Measurements from ENCODE around the gene SPAG16.
"Not testable (repeated sequence)": the region's sequence is repeated elsewhere in the genome, so short reads cannot be mapped to it uniquely, and the experiment has no call there.

The SPAG16 gene

DNA sequence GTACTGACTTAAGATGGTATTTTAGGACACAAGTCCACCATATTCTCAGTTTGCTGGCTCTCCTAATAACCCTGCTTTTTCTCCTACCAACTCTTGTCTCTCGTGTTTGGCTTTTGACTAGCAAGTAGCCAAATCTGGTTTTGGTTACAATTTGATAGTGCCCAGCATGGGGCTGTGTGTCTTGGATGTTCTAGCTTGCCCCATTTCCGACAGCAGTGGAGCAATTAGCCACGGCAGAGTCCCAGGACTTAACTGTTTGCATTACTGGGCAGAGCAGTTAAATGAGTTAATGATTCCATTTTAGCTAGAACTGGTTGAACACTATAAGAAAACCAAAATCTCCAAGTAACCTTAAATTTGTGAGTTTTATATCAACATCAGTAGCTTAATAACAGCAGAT, 18.6 kb upstream of the SPAG16 start:
- no peak for DNase-seq

DNA sequence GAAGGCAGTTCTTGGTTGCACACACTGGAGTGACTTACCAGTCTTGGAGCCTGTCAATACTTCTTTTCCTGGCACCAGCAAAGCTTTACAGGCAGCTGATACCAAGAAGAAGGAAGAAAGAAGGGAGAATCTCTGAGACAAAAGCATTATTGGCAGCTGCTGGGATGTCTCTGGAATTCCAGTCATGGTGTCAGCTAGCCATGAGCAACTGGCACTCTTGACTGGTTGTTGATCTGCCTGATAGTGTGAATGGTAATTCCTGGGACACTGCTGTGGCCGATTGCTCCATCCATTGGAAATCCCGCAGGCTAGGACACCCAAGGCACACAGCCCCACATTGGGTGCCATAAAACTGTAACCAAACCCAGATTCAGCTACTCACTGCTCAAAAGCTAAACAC, 17.8 kb upstream of the SPAG16 start:
- no peak for DNase-seq

DNA sequence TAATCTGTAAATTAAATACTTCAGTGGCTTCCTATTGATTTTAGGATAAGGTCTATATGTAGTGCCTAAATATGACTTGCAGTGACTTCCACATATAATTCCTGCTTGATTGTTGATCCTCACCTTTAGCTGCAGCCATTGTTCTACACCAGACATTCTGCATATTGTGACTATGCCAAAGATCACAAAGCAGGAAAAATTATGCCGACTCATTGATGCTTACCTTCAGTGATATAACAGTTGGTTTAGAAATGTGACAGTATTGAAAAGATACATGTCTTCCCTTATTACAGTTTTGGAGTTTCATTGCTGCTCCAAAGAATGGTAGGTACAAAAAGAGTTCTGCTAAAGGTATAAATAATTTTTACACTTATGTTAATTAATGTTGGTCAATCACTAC, 12.3 kb upstream of the SPAG16 start:
- no peak for DNase-seq

DNA sequence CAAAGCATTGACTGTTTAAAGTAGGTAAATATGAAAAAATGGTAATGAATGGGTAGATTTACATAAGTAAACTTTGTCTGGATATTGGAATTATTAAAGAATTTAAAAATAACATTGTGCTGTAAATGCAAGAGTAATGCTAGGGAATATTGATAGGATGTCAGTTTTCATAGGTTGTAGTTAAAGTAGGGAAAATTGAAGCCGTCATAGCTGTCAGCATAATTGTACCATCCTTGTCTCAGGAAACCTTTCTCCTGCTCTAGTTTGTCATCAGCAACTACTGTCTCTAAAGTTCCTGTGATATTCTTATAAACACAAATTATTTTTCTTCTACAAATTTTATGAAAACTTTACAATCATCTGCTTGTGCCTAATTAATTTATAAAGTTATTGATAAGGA, 10.1 kb upstream of the SPAG16 start:
- no peak for DNase-seq

DNA sequence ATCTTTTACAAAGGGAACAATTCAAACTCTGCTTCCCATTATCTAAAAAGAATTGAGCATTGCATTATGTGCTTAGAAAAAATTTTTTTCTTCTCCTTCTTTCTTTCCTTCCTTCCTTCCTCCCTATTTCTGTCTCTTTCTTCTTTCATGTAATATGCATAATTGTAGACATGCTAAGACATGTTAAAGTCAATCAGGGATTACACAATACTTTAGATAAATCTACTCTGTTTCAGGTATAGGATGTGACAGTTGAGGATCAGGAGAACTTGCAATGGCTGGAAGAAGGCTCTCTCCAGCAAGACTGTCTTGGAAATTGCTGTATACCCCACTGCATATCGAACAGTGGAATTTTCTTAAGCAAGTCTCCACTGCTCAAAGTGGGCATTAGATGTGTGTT, 9.0 kb upstream of the SPAG16 start:
- no peak for DNase-seq

DNA sequence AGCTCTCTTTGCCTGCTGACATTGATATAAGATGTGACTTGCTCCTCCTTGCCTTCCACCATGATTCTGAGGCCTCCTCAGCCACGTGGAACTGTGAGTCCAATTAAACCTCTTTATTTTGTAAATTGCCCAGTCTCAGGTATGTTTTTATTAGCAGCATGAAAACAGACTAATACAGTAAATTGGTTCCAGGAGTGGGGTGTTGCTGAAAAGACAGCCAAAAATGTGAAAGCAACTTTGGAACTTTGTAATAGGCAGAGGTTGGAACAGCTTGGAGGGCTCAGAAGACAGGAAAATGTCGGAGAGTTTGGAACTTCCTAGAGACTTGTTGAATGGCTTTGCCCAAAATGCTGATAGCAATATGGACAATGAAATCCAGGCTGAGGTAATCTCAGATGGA, 7.1 kb upstream of the SPAG16 start:
- DNase-seq, result not testable (repeated sequence)

DNA sequence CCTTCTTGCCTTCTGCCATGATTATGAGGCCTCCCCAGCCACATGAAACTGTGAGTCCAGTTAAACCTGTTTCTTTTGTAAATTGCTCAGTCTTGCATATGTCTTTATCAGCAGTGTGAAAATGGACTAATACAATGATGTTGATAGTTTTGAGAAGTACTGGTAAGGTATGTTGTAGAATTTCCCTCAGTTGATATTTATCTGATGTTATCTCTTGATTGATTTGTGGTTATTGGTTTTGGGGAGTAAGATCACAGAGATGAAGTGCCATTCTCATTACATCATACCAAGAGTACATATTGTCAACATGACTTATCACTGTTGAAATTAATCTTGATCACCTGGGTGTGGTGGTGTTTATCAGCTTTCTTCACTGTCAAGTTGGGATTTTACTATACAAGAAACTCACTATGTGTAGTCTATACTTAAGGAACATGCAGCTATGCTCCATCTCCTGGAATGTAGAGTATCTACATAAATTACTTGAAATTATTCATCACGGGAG, 5.1 kb upstream of the SPAG16 start:
- no peak for DNase-seq

DNA sequence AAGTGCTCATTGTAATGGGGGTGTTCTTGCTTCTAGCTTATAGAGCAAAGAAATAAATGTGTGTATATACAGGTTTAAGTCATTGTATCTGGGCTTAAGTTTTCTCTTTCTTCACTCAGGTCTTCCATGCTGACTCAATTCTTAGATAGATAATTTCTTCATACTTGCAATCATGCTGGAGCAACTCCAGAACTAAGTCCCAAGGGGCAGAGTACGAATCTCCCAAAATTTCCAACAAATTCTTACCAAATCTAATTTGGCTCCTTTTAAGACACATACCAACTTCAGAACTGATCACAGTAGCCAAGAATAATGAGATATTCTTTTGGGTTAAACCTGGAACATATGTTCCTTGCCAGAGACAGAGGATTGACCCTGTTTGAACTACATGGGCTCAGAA, 4.3 kb upstream of the SPAG16 start:
- no peak for DNase-seq

DNA sequence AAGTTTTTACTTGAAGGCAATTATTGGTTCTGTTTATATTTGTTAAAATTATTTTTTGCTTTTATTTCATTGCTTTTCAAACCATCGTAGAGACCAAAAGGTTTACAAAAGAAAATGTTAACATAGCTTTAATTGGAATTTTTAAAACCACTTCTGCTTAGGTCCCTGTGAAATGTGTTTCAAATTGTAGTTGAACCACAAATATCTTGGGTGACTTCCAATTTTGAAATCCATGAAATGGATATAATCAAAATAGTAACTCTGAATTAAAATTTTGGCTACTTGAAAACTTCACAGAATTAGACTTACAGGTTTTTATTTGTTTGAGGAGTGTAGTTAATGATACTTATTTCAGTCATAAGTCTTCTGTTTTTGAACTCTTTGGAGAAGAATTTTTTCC, 3.1 kb upstream of the SPAG16 start:
- DNase-seq, result no peak

DNA sequence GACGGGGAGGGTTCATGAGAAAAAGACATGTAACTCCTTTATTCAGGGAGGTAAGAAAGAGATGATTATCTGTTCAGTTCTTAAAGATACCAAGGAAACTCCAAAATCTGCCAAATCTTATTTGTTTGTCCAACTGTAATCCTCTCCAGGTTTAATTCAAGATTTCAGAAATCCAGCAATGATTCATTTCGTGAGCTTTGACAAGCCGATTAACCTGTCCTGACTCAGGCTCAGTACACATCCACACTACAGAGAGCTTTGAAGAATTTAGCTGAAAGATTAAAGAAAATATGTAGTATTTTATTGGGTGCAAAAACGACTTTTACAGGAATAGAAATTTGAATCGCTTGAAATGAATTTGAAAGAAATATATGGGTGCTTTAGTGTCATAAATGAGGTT, 1.1 kb downstream of the SPAG16 start:
- DNase-seq, result no peak

DNA sequence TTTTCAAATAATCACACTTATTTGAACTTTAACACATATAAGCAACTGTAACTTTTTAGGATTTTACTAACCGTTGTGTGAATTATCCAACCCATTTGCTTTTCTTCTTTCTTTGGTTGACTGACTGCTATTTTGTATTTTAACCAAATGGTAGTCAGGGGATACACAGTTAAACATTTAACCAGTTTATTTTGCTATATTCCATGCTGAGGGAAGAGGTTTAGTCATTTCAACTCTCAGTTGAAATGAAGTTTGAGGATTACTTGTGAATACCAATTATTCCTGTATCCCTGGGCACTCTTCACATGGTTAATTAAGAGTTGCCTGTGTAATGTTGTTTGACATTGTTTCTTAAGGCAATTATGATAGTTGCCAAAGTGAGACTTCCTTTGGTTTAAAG, 1.9 kb downstream of the SPAG16 start:
- DNase-seq, result no peak

DNA sequence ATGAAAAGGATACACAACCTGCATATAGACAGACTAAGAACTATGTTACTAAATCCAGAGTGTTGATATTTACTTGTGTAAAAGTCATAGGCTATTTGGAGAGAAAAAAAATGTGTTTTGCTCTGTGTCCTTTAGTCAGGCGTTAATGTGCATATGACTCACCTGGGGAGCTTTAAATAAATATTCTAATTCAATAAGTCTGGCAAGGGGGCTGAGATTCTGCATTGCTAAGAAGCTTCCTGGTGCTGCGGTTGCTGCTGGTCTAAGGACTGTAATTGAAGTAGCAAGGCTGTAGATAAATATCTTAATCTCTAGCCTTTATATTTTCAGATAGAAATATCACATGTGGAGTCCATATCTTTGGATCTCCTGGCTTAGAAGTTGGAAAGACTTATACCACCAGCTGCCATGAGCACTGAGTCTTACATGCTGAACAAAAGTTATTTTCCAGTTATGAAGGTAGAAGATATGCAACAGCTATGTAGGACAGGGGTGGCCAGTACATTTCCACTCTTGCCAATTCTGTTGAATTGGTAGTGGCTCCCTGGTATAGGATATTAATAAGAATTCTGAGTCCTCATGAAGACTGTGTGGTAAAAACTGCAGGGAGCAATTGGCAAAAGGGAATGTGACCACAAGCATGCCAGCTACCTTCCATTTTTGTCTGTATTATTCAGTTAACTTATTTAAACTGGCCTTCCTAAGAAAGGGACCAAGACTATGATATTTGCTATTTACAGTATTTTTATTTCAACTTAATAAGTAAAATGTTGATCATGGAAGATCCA, 4.8 kb downstream of the SPAG16 start:
- no peak for DNase-seq

DNA sequence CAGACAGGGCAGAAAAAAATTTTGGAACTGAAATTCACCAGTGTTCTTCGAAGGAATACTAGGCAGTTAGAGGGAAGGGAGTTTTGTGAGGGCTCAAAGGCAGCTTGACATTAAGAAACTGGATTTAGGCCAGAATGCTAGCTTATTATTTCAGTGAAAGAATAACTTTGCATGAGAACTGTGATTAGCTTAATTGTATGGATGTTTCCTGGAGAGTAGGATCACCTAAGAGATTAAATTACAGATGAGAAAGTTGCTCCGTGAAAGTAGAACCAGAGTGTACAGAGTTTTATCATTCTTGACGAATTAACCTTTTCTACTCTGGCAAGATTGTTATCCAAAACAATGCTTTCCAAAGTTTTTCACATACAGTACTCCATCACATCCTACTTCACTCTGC, 6.2 kb downstream of the SPAG16 start:
- DNase-seq, result no peak

DNA sequence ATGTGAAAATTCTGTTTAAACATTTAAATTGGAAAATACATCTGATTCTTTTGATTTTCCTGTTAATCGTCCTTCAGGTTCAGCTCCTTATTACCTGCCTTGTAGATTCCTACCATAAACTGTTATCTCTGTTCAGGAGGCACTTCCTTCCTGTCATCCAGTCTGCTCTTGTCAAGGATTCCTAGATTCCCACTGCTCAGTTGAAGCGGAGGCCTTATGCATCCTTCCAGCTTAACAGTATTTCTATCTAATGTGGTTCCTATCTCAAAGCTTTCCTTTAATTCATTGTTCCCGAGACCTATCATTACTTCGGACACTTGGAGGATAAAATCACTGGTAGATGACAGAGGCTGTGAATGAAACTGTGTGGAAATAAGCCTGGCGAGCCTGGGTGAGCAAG, 12.0 kb downstream of the SPAG16 start:
- no peak for DNase-seq

DNA sequence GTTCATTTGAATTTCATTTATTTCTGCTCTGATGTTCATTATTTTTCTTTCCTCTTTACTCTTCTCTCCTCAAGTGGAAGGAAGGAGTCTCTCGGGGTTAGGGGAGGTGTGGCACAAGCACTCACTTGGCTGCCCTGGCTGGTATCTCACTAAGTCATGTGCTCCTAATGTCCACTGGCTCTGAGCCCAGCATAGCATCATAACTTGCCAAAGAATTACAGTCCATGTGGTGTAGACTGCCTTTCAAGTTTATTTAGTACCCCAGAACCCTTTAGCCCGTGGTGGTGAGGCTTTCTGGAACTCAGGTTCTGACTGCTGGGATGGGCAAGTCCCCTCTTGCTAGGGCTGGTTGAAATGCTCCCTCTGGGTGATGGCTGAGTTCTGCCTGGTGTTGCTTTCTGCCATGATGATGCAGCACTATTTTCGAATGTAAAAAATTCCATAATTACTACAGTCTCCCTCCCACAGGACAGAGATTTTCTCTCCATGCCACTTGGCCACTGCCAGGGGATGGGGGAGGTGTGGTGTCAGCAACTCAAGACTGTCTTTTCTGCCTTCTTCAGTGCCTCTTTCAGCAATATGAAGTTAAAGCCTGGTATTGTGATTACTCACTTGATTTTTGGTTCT, 22.2 kb downstream of the SPAG16 start:
- DNase-seq, result no peak

DNA sequence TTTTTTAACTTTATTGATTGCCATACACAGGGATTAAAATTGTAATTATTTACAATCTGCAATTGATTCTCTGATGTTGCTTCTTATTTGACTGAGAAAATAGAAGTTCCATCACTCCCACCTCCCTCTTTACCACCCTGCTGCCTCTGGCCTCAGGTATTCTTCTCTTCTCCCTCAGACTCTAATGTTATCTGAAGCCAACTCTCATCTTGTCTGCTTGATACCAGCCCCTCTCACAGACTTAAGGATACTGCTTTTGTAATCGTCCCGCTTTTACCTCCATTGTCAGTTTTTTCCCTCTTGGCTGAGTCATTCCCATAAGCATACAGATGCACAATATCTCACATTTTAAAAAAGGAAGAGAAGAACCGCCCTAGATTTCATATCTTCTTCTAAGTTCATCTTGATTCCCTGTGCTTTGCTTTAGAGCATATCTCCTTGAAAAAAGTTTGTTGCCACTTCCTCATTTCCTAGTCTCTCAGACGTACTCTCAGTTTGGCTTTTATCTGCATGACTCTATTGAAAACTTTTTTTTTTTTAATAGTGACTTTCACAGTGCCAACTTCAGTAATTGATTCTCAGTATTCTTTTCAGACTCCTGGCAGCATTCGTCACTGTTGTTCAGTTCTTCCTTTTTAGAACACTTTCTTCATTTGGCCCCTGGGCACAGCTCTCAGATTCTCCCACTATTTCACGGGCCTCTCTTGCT, 31.1 kb downstream of the SPAG16 start:
- DNase-seq, result no peak

DNA sequence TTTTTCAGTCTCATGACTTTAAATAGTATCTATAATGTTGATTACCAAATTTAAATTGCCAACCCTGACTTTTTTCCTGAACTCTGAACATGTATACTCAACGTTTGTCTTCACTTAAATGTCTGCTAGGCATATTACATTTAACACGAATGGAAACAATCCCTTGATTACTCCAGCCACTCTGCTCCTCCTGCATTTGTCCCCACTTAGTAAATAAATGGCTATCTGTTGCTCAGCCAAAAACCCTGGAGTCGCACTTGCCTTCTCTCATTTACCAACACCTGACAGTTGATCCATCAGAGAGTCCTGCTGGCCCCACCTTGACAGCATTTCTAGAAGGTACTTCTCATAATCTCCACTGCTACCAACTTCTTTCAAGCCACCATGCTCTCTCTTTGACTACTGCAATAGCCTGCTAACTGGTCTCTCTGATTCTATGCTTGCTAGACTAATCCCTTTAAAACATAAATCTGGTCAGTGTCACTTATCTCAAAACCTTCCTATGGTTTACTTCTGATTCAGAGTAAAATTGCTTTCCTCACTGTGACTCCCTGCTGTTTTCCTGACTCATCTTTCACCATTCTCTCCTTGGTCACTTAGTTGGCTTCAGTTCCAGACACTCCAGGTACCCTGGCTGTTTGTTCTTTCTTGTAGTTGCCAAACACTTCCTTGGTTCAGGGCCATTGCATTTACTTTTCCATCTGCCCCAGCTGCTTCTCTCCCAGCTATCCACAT, 31.9 kb downstream of the SPAG16 start:
- DNase-seq, result no peak

DNA sequence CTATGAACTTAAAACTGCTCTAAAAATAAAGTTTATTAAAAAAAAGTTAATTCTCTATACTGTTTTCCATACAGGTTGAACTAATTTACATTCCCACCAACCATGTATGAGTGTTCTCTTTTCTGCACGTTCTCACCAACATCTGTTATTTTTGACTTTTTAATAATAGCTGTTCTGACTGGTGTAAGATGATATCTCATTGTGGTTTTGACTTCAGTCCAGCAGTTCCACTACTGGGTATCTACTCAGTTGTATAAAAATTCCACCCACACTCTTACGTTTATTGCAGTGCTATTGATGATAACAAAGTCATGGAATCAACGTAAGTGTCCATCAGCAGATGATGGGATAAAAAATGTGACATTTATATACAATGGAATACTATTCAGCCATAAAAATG, 33.7 kb downstream of the SPAG16 start:
- DNase-seq, result no peak

DNA sequence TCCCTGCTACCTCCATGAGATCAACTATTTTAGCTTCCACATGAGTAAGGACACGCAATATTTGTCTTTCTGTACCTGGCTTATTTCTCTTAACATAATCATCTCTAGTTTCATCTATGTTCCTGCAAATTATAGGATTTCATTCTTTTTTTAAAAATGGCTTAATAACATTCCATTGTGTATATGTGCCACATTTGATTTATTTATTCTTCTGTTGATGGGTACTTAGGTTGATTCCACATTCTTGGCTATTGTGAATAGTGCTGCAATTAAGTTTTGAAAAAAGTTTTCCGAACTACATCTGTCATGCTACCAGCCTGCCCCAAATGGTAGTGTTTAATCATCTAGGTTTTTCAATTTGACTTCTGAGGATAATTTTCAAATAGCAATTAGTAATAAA, 36.3 kb downstream of the SPAG16 start:
- DNase-seq, result no peak

DNA sequence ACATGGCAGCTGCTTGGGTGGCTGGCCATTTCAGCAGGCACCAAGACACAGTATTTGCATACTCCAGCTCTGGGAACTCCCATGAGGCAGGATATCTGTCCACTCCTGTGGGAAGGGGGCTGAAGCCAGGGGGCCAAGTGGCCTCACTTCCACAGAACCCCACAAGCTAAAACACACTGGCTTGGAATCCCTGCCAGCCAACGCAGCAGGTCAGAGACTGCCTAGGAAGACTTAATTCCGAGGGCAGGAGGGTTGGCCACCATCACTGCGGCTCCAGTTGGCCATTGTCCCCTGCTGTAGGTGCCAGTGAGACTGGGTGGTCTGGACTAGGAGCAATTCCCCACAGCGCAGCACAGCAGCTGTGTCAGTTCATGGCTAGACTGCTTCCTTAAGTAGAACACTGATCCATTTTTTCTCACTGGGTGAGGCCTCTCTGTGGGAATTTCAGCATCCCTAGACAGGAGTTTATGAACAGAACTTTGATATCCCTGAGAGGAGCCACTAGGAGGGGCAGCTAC, 52.0 kb downstream of the SPAG16 start:
- DNase-seq, result no peak

DNA sequence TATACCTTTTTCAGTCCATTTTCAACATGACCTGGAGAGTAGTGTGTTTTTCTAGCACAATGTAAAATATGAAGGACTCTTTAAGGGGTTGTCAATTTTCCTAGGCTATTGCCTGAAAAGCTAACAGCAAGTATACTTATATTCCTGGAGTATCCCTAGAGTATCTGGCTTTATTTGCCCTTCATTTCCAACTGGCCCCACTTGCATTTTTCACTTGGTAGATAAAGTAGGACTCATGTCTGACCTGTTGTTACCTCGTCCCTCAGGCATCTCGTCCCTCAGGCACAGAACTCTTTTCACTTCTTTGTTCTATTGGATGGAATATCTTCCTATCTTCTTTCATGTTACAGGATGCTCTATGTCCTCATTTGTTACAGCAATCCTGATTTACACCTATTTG, 69.2 kb downstream of the SPAG16 start:
- DNase-seq, result no peak

DNA sequence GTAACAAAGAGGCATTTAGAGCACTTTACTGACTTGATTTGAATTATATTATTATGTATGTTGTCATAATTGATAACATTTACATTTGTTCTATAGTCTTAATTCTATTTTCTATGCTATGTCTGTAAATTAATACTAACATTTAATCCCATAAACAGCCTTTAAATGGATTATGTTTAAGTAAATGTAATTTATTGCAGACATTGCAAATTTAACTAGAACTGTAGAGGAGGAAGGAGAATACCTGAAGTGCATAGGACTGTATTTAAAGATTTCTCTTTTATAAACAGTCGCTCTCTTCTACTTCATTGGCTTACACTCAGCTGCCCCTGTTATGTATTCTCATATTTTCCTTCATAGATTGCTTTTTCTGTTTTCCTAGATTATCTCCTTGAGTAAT, 92.4 kb downstream of the SPAG16 start:
- no peak for DNase-seq

DNA sequence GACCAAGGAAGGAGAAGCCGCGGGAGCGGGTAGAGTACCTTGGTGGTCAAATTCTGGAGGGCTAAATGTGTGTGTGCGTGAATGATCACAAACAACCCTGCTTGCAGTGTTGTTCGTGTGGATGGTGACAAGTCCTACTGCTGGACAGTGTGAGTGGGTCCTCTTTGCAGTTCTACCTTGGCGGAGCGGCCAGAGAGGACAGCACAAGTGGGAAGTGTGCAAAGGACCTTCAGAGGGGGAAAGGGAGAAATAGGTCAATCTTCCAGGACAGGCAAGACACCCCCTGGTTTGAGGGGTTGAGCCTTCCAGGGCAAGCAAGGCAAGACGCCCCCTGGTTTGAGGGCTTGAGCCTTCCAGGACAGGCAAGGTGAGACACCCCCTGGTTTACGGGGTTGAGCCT, 122.8 kb downstream of the SPAG16 start:
- DNase-seq, result not testable (repeated sequence)
